HepG2 (cell line): ENCODE data around the gene CELSR3.

ENCODE experiments used
- CTCF ChIP-seq: sonication (generic); formaldehyde crosslinking; IDR thresholded peaks from 2 replicates; pipeline ENCODE4 v1.5.0; 2020; ENCODE audit warnings: mild to moderate bottlenecking, missing genetic modification reagents, moderate library complexity
- RELA ChIP-seq: sonication (generic); formaldehyde crosslinking; IDR thresholded peaks from 2 replicates; pipeline ENCODE4 v1.4.0; 2020; ENCODE audit warnings: missing genetic modification reagents
- YY1 ChIP-seq: IDR thresholded peaks from 2 replicates; pipeline ENCODE4 v1.6.1; 2011; ENCODE audit warnings: low read length, low read depth, moderate library complexity, mild to moderate bottlenecking; ENCODE audit not compliant: insufficient read depth, insufficient replicate concordance

GRCh38 chr3:48695393-48695753, 32.7 kb upstream of the CELSR3 start:
- TF ChIP-seq CTCF (CRISPR knock-in tag) (no peak), YY1 (no peak), RELA (no peak)
